Measurements from ENCODE around the gene CDC37.

Gene CDC37

DNA sequence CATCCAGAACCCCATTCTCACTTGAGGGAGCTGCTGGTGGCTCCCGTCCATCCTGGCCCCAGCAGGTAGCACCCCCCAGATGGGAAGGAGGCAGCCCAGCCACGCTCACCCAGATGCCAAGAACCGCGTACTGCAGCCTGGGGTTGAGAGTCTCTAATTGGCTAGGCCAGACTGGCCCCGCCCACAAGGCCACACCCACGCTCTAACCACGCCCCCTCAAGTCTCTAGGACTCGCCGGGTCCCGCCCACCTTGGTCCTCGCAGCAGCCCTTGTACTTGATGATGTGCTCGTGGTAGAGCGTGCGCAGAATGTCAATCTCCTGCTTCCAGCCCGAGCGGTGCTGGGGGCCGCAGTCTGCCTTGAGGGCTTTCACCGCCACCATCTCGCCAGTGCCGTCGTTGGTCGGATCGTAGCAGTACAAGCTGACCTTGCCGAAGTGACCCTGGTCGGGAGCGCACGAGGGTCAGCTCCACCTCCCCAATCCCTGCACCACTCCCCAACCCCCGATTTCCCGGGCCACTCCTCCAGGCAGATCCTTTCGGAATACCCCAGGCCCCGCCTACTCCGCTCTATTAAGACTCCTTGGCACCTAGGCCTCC, 49.5 kb downstream of the CDC37 start:
- peak; percentile 39 for DNase-seq (ENCODE audit: low spot score)

DNA sequence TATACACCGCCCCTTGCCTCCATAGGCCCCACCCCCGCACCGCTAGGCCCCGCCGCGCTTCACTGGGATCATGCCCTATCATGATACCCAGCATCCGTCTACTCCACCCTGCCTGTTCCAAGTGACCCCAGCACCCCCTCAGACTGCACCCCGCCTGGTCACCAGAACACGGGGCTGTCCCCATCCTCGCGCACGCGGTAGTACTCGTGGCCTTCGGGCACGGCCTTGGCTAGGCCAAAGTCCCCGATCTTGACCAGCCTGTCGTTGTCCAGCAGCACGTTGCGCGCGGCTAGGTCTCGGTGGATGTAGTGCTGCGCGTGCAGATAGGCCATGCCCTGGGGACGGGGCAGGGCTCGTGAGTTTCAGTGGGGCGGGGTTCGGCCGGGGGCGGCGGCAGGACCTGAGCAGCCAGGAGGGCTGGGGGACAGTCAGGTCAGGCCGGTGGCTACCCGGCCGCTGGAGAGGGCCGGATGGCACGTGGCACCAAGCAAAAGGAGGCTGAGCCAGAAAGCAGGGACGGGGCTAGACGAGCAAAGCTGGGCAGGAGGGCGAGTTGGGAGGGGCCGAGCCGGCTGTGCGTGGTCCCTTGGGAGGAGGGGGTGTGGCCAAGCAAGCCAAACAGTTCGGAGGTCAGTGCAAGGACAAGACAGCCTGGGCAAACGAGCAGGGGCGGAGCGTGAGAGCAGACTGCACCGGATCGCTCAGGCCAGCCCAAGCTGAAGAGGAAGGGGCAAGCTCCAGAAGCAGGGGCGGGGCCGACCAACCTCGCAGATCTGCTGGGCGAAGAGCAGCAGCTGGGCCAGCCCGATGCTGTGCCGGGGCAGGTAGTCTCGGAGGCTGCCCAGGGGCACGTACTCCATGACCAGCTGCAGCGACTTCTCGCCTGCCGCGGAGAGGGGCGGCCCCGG, 50.3 kb downstream of the CDC37 start:
- peak; percentile 35 for DNase-seq (ENCODE audit: low spot score)

- no peak for DNase-seq (ENCODE audit: low spot score)
These were observed 56.8 kb downstream of the CDC37 start for GRCh38 chr19:10346509-10346908.

- no peak for DNase-seq (ENCODE audit: low spot score)
These were observed 58.6 kb downstream of the CDC37 start for GRCh38 chr19:10344780-10345179.

DNA sequence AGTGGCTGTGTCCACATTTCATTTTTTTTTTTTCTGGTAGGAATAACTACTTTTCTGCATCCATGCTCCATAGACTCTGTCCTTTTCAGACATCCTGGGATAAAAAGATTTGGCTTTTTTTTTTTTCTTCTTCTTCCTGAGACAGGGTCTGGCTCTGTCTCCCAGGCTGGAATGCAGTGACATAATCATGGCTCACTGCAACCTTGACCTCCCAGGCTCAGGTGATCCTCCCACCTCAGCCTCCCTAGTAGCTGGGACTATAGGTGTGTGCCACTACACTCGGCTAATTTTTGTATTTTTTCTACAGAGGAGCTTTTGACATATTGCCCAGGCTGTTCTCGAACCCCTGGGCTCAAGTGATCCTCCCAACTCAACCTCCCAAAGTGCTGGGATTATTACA, 59.8 kb downstream of the CDC37 start:
- DNase-seq (ENCODE audit: low spot score) = no peak
